22Rv1 (cell line): Measurements from ENCODE around the gene SPDYE1.
"Not testable (repeated sequence)": the region's sequence is repeated elsewhere in the genome, so short reads cannot be mapped to it uniquely, and the experiment has no call there.

Source experiments
- H3K27ac ChIP-seq: fragments of 450-650 bp; 2 replicates; pipeline ENCODE4 v1.5.1; 2017
- CTCF ChIP-seq: fragments of 450-650 bp; IDR thresholded peaks from 2 replicates; pipeline ENCODE4 v1.5.1; 2017; ENCODE audit warnings: mild to moderate bottlenecking
- ZFX ChIP-seq: fragments of 450-650 bp; IDR thresholded peaks from 2 replicates; pipeline ENCODE4 v1.6.1; 2017; ENCODE audit warnings: antibody characterized with exemption, borderline replicate concordance

The SPDYE1 gene

GRCh38 chr7:43997532-43997931 lies at the start of gene SPDYE1:
Gene SPDYE1, plus strand, starts transcription at chr7:43997897. Its CDS starts 2,053 bp downstream, at chr7:43999950.
- H3K27ac ChIP-seq = not testable (repeated sequence)

- TF ChIP-seq ZFX = no peak
Observed at GRCh38 chr7:43952028-43952427, 45.7 kb upstream of the SPDYE1 start.

GRCh38 chr7:43953071-43953470 lies 44.6 kb upstream of the SPDYE1 start:
- H3K27ac ChIP-seq = no peak overlapping the region
- TF ChIP-seq ZFX (no peak), CTCF (no peak)

More at GRCh38 chr7:43952028-43952427, 45.7 kb upstream of the SPDYE1 start:
- H3K27ac ChIP-seq = no peak overlapping the region

- H3K27ac ChIP-seq = no peak overlapping the region
- no peak for TF ChIP-seq ZFX
- peak; percentile 76 for TF ChIP-seq CTCF
Observed at GRCh38 chr7:43954524-43955228, 43.0 kb upstream of the SPDYE1 start.

GRCh38 chr7:43956027-43956426 lies 41.7 kb upstream of the SPDYE1 start:
- no peak overlapping the region for H3K27ac ChIP-seq
- TF ChIP-seq CTCF (no peak), ZFX (no peak)

GRCh38 chr7:43960933-43961332 lies 36.8 kb upstream of the SPDYE1 start:
- TF ChIP-seq CTCF = no peak
- TF ChIP-seq ZFX = no peak
- H3K27ac ChIP-seq = no peak overlapping the region

- not testable (repeated sequence) for H3K27ac ChIP-seq
Observed at GRCh38 chr7:43966392-43966791, 31.3 kb upstream of the SPDYE1 start.

GRCh38 chr7:43968172-43969040 lies 29.3 kb upstream of the SPDYE1 start:
- H3K27ac ChIP-seq = not testable (repeated sequence)

GRCh38 chr7:43969586-43969985 lies 28.1 kb upstream of the SPDYE1 start:
- not testable (repeated sequence) for H3K27ac ChIP-seq

- H3K27ac ChIP-seq = not testable (repeated sequence)
Observed at GRCh38 chr7:43970698-43971097, 27.0 kb upstream of the SPDYE1 start.

- H3K27ac ChIP-seq = not testable (repeated sequence)
Observed at GRCh38 chr7:43974033-43974573, 23.6 kb upstream of the SPDYE1 start.

GRCh38 chr7:43974725-43975482 lies 22.8 kb upstream of the SPDYE1 start:
- H3K27ac ChIP-seq = not testable (repeated sequence)
